Activated T-cell treated with anti-CD3 and anti-CD28 coated beads for 4 hours (primary cell): ENCODE measurements around the gene WNT4.

Experiments used
- DNase-seq: peaks from one replicate; pipeline ENCODE4 v3.0.0-alpha.2; 2020

WNT4 gene

DNA sequence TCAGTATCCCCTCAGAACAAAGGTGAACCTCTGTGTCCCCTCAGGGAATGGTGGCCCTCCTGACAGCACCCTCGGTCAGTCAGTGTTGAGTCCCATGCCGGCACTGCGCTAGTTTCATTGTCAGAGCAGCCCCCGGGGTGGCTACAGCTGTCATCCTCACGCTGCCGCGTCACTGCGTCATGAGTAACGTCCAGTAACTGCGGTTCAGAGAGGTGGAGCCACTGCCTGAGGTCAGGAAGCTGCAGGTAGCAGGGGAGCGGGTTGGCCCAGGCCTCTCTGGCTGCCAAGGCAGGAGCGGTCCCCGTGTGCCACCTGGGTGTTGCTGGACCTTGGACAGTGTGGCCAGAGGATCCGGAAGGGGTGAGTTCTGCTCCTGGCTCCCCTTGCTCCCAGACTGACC is 20.2 kb upstream of the WNT4 start:
- no peak for DNase-seq

DNA sequence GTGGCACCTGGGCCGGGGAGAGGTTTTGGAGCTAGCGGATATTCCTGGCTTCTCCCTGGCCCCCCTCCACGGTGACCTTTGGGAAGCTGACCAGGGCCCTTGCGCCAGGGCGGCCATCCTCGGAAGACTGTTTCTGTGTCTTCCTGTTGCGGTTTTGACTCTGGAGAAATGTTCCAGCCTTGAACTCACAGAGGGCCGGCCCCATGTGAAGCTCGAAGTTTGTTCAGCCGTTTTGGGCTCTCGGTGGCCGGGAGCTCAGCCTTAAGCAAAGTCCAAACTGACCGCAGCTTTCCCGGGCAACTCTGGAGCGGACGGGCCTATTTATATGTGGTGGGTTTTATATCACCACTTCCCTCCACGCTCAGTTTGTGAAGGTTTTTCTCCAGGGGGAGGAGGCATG is 17.0 kb upstream of the WNT4 start:
- DNase-seq: no peak

- DNase-seq: no peak
These were observed 15.8 kb upstream of the WNT4 start for GRCh38 chr1:22158654-22159053.

DNA sequence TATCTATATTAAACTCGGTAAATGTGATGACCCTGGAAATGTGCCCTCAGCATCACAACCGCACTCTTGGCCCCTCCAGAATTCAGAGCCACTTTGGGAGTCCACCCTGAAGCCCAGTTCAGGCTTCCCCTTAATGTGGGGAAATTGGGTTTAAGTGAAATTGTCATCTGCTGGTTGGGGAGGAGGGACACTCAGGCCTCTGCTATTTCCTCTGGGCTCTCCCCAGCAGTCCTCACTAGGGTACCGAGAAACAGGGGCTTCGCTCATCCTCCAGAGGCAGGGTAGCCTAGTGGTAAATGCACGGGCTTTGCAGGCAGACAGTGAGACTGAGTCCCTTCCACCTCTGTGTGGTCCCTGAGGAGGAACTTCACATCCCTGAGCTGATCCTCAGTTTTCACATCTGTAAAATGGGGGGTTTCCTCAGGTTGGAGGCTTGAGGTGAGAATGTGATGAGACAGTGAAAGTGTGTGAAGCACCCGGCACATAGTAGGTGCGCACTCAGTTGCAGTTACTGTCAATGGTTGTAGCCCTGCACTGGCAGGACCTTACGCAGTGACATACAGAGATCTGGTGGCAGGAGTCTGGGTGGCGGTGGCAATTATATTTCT is 14.6 kb upstream of the WNT4 start:
- no peak for DNase-seq

- DNase-seq: no peak
These were observed 12.6 kb upstream of the WNT4 start for GRCh38 chr1:22155517-22155916.

DNA sequence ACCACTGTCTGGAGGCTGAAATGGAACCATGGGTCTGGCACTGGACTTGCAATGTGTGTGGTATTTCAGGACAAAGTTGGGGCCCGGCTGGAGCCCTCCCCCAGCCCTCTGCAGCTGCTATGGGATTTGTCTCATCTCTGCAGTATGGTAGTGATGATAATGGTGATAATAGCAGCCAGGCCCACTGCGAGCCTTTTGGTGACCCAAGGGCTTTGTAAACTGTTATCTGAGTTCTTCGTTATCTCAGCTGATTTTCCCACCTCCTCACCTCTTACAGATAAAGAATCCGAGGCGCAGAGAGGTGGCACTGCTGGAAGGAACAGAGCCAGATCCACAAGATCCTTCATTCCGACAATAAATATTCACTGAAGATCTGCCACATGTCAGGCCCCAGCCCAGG is 11.7 kb upstream of the WNT4 start:
- DNase-seq: no peak

GRCh38 chr1:22153660-22154437 is 11.0 kb upstream of the WNT4 start:
- no peak for DNase-seq

DNA sequence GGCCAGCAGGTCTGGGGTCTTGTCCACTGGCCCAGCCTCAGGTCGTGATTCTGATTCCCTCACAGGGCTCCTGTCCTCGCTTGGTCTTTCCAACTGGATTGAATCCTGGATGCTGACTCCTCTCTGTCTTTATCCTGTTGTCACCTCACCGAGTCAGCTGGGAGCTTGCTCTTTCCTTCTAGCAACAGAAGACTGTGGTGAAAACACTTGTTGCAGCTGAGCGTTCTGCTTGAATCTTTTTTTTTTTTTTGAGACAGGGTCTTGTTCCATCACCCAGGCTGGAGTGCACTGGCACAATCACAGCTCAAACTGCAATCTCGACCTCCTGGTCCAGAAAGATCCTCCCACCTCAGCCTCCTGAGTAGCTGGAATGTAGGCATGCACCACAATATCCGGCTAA is 8.0 kb upstream of the WNT4 start:
- no peak for DNase-seq

DNA sequence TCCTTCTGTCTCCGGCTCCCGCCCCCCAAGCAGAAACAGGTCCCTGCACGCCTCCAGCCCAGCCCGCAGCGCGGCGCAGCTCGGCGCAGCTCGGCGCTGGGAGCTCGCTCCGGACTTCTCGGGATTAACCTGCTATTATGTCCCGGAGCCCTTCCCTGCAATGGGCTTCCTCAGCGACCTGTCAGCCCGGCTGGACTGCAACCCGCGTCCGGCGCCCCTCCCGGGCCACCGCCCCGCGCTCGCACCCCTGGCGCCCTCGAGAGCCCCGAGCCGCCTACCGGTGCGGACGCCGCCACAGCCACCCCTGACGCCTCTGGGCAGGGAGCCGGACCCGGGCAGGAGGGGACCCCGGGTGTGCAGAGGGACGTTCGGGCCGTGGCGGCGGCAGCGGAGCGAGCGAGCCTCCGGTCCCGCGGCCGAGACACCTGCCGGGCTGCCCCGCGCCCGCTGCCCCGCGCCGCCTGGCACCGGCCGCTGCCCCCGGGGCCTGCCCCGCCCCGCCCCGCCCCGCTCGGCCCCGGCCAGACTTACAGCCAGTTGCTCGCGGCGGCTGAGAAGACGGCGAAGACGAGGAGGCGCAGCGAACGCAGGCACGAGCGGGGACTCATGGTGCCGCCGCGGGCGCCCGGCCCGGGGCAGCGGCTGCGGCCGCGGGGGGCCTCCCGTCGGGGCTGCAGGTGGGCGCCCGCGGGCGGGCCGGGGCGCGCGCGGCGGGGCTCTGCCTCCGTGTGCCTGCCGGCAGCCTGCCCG is 407 bp downstream of the WNT4 start:
- DNase-seq: no peak

- no peak for DNase-seq
These were observed 1.2 kb downstream of the WNT4 start for GRCh38 chr1:22141554-22142314.

DNA sequence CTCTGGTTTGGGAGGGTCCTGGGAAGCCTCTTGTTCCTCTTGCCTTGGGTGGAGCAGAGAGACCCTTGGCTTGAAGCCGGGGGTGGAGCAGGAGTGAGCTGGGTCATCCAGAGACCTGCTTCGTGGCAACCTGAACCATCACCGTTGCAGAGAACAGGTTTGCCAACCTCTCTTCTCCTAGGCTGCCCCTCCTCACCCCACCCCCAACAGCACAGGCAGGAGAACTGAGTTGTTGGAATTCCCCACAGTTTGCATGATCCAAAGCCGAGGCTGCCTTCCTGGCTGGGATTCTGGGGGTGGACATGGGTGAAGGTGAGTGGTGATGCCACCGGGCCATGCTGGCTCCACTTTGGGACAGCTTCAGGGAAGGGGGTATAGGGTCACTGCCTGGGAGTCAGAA is 2.2 kb downstream of the WNT4 start:
- DNase-seq: no peak

DNA sequence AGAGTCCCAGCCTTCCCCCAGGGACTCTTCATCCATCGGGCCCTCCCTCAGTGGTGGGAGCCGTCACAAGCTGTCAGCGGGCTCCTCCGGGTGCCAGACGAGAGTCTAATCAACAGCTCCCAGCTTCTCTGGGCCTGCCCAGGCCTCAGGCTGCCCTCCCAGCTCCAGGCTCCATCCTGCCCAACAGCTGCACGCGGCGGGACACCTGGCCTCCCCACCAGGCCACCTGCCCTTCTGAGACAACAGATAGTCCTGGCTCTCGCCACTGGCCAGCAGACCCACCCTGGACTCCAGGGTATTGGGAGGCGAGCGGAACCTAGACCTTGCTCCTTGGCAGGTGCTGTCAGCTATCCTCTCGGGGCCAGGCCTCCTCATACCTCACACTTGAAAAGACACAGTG is 3.1 kb downstream of the WNT4 start:
- DNase-seq: no peak

DNA sequence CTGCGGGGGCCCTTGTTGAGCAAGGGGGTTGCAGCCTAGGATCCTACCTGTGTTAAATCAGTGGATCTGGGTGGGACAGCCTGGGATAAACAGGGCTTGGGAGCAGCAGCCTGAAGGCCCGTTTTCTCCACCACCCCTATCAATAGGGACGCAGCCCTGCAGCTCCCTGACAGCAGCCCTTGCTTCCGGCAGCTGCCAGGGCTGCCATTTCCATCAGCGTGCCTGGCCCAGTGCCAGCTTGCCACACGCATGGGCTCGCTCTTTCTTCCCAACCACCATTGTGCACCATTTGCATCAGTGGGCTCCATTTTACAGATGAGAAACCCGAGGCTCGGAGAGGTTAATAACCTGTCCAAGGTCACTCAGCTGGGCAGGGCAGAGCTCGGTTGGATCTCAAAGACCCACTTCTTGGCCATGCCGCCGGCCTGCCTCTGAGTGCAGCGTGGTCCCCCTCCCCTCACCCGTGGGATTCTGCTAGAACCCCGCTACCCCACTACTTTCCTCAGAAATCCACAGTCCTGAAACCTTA is 3.8 kb downstream of the WNT4 start:
- DNase-seq: no peak

DNA sequence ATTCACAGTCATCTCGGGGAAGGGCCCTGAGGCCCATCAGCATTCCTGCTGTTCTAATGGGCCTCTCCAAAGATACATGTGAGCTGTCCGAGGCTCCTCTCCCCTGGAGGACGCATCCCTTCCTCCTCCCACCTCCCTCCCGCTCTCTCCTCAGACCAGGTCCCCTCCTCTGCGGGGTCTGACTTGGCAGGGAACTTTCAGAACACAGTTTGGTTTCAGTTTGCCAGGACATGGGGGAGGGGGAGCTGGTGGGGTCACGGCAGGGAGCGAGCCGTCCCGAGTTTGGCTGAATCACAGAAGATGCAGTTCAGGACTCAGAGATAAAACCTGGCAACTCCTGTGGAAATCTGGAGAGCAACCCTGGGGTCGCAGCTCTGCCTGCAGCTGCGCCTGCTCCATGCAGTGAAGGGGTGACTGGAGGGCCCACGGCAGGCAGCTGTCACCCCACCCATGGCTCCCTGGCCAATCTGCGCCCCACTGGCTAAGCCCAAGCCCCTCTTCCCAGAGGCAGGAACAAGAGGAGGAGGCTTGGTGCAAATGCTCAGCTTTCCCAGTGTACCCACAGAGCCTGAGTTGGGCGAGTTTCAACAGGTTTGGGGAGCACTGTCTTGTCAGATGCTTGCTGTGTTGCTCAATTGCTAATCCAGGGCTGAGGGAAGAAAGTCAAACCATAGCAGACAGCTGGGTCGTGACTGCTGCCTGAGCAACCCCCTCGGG is 5.7 kb downstream of the WNT4 start:
- DNase-seq: no peak

GRCh38 chr1:22133931-22134324 is 9.0 kb downstream of the WNT4 start:
- no peak for DNase-seq

DNA sequence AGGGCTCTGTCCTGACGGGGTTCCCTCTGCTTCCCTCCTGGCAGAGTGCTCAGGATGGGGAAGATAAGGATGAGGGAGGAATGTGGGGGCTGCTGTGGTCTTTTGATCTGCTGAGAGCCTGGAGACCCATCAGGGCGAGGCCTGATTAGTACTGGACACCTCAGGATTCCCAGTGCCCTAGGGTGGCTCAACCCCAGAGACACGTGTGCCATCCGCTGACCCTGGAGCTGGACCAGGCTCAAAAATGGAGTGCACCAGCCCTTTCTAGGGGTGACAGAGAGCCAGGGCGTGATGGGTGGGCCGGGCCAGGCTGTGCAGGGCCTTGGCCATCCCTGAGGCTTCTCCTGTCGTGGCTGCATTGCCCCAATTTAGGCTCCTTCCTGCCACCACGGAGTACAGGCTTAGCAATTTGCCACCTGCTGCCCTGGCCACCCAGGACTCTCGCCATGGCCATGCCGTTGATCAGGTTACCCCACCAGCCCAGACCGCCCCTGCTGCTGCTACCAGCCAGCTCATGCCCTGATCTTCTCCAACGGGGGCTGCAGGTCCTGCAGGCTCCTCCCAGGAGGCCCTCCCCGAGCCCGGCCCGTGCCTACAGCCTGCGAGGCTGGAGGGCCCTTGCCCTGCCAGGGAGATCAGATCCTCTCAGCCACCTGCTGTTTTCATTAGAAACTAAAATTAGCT is 9.5 kb downstream of the WNT4 start:
- no peak for DNase-seq

GRCh38 chr1:22132517-22133235 is 10.2 kb downstream of the WNT4 start:
- no peak for DNase-seq

DNA sequence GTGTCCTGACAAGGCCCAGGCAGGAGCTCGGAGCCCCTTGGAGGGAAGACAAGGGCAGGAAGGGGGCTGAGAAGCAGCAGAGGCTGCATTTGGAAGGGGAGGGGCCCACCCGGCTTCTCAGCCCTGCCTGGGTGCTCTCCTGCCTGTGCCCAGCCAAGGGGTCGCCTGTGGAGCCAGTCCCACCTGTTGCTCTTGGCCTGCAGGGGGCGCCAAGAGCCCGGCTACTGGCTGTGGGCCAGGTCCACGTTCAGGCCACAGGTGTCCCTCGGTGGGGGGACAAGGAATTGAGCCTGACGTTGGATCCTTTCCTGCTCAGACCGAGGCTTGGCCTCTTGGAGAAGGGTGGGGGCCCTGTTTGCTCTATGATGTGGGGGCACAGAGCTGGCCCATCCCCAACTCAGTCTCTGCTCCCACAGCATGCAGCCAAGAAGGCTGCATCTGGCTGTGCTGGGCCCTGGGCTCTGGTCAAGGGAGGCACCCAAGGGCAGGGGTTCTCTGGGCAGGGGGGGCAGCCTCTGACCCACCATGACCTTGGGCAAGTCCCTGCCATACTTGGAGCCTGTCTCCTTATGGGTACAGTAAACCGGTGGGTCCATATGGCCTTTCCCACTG is 10.9 kb downstream of the WNT4 start:
- DNase-seq: peak; percentile 25

DNA sequence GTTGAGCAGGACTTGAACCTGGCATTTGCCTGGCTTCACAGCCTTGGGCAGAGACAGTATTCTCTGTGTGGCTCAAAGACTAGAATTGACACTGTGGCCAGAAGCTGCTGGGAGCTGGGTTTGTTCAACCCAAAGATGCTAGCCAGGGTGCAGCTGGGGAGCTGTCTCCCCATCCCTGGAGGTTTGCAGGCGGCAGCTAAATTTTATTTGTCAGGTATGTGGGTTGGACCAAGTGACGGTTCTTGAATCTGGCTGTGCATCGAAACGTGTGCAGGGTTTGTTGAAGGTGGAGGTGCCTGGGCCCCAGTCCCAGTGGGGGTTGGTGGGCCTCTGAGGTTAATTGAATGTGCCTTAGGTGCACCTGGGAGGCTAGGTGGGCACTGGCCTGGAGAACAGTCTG is 11.8 kb downstream of the WNT4 start:
- no peak for DNase-seq

GRCh38 chr1:22129501-22130117 is 13.3 kb downstream of the WNT4 start:
- no peak for DNase-seq
